ENCODE measurements around the gene KNL1.

Gene KNL1

DNA sequence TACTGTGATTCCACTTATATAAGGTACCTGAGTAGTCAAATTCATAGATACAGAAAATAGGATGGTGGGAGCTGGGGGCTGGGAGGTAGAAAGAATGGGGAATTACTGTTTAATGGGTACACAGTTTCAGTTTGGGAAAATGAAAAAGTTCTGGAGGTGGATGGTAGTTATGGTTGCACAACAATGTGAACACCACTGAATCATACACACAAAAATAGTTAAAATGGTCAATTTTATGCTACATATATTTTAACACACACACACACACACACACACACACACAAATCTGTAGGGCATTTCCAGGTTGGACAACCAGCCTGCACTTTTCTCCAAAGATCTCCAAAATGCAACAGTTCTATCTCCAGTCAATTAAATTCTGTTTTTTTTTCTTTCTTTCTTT, 30.6 kb upstream of the KNL1 start:
- H3F3A ChIP-seq (ENCODE audit: insufficient read depth, low read length) = no peaks in the 10 kb centered on the region
- peaks cover 35% of the 10 kb centered on the region for H3K4me1 ChIP-seq (ENCODE audit: insufficient read depth, low read length, severe bottlenecking)
- no peaks in the 10 kb centered on the region for H3K9me2 ChIP-seq (ENCODE audit: low read depth, low read length)
- H3K79me2 ChIP-seq (ENCODE audit: insufficient read depth, low read length) = no peaks in the 10 kb centered on the region
- H3K4me2 ChIP-seq (ENCODE audit: low read length) = peak overlapping the region; percentile 86; the same call in 1 of the 2 replicates
- peaks cover 20% of the 10 kb centered on the region; the same call in 1 of the 2 replicates for H3K36me3 ChIP-seq (ENCODE audit: insufficient read depth, low read length)
- H4K20me1 ChIP-seq (ENCODE audit: insufficient read depth, low read length) = no peaks in the 10 kb centered on the region
- no peaks in the 10 kb centered on the region for H3K27me3 ChIP-seq (ENCODE audit: insufficient read depth, low read length)
- no peak for TF ChIP-seq EZH2 (IDR thresholded peaks at IDR 0.05; ENCODE audit: borderline replicate concordance, low read length)
- TF ChIP-seq, protein P1, sequence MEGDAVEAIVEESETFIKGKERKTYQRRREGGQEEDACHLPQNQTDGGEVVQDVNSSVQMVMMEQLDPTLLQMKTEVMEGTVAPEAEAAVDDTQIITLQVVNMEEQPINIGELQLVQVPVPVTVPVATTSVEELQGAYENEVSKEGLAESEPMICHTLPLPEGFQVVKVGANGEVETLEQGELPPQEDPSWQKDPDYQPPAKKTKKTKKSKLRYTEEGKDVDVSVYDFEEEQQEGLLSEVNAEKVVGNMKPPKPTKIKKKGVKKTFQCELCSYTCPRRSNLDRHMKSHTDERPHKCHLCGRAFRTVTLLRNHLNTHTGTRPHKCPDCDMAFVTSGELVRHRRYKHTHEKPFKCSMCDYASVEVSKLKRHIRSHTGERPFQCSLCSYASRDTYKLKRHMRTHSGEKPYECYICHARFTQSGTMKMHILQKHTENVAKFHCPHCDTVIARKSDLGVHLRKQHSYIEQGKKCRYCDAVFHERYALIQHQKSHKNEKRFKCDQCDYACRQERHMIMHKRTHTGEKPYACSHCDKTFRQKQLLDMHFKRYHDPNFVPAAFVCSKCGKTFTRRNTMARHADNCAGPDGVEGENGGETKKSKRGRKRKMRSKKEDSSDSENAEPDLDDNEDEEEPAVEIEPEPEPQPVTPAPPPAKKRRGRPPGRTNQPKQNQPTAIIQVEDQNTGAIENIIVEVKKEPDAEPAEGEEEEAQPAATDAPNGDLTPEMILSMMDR (IDR thresholded peaks at IDR 0.05; ENCODE audit: low read length) = no peak
- H2AFZ ChIP-seq (ENCODE audit: low read length) = no peak overlapping the region
- H3K27ac ChIP-seq (ENCODE audit: low read depth, low read length, poor library complexity, severe bottlenecking) = no peak overlapping the region
- no peak overlapping the region for H3K9ac ChIP-seq (ENCODE audit: low read length)
- no peaks in the 10 kb centered on the region for H3K9me3 ChIP-seq (ENCODE audit: low read length)
- H3K4me3 ChIP-seq (ENCODE audit: low read depth, low read length, poor library complexity, severe bottlenecking) = no peak overlapping the region

DNA sequence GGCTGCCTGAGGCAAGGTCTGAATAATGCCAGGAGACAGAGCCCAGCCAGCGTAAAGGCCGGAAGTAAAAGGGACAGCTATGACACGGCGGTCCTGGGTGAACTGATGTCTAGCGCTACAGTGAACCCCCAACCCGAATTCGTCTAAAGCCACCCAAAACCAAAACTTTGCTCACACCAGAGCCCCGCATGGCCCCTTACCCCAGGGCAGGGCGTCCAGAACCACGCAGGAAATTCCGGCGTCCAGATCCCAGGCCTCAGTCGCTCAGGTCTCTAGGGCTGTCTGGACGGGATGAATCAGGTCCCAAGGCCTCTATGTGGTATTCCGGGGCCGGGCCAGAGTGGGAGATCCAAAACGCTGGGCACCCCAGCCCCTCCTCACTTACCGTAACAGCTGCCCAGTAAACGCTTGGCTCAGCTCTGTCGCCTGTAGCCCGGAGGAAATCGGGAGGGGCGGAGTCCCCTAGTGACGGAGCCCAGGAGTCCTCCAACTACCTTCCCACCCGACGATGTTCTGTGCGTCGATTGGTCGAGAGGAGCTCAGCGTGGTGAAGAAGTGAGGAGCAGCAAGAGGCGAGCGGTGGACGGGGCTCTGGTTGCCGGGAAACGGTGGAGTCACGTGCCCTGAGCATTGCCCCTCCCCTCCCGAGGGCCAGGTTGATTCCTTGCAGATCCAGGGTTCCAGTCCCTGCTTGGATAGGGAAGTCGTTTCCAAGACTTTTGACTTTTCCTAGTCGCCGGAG, 29.3 kb upstream of the KNL1 start, which contains the start of gene CCDC32:
TSS of gene CCDC32 (minus strand) at position 452 of the 742 bp plus-strand sequence. CDS start 2,027 bp downstream, outside the sequence.
- peaks cover 1% of the 10 kb centered on the region for H3K79me2 ChIP-seq (ENCODE audit: insufficient read depth, low read length)
- H3K9me3 ChIP-seq (ENCODE audit: low read length) = no peaks in the 10 kb centered on the region
- H3K27ac ChIP-seq (ENCODE audit: low read depth, low read length, poor library complexity, severe bottlenecking) = peak within 1 kb of the TSS; percentile 31
- H3K4me3 ChIP-seq (ENCODE audit: low read depth, low read length, poor library complexity, severe bottlenecking) = peak within 1 kb of the TSS; percentile 86
- H4K20me1 ChIP-seq (ENCODE audit: insufficient read depth, low read length) = no peaks in the 10 kb centered on the region
- no peaks in the 10 kb centered on the region for H3K9me2 ChIP-seq (ENCODE audit: low read depth, low read length)
- peaks cover 40% of the 10 kb centered on the region for H3K4me1 ChIP-seq (ENCODE audit: insufficient read depth, low read length, severe bottlenecking)
- peaks cover 20% of the 10 kb centered on the region; the same call in 1 of the 2 replicates for H3K36me3 ChIP-seq (ENCODE audit: insufficient read depth, low read length)
- no peaks in the 10 kb centered on the region for H3K27me3 ChIP-seq (ENCODE audit: insufficient read depth, low read length)
- peak within 1 kb of the TSS; percentile 81 for H3K9ac ChIP-seq (ENCODE audit: low read length)
- peak within 1 kb of the TSS; percentile 86 for H3K4me2 ChIP-seq (ENCODE audit: low read length)
- no peak for TF ChIP-seq EZH2 (IDR thresholded peaks at IDR 0.05; ENCODE audit: borderline replicate concordance, low read length)
- TF ChIP-seq, protein P1 (IDR thresholded peaks at IDR 0.05; ENCODE audit: low read length) = no peak
- peak within 1 kb of the TSS; percentile 83; the same call in 1 of the 2 replicates for H2AFZ ChIP-seq (ENCODE audit: low read length)
- no peaks in the 10 kb centered on the region for H3F3A ChIP-seq (ENCODE audit: insufficient read depth, low read length)

DNA sequence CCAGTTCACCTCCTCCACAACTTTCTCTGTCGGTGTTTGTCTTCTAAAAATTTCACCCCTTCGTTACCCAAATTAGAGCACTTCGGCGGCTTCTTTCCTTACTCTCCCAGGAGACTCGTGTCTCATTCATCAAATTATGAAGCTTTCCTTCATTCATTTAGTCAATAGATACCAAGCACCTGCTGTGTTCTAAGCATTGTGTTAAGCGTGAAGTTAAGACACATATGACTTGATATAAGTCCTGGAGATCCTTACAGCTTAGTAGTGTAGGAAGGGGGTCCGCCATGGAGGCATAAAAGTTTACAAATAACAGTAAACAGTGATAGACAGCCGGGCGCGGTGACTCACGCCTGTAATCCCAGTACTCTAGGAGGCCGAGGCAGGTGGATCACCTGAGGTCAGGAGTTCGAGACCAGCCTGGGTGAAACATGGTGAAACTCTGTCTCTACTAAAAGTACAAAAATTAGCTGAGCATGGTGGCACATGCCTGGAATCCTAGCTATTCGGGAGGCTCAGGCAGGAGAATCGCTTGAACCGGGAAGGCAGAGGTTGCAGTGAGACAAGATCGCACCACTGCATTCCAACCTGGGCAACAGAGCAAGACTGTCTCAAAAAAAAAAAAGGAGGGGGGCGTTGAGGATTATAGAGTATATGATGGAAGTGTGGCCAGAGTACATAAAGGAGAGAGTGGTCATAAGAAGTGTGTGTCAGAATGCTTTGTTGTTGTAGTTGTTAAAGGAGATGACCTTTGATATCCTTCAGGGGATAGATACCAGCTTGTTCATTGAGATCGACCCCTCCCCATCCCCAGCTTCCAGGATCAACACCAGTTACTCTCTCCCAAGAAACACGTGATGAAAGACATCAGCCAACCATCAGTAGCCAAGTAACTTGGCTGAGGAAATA, 28.5 kb upstream of the KNL1 start:
- TF ChIP-seq EZH2 (IDR thresholded peaks at IDR 0.05; ENCODE audit: borderline replicate concordance, low read length) = no peak
- TF ChIP-seq, protein P1 (IDR thresholded peaks at IDR 0.05; ENCODE audit: low read length) = no peak
- H3F3A ChIP-seq (ENCODE audit: insufficient read depth, low read length) = no peaks in the 10 kb centered on the region
- peak overlapping the region; percentile 59; the same call in 1 of the 2 replicates for H3K9ac ChIP-seq (ENCODE audit: low read length)
- H4K20me1 ChIP-seq (ENCODE audit: insufficient read depth, low read length) = no peaks in the 10 kb centered on the region
- peak overlapping the region; percentile 83; the same call in 1 of the 2 replicates for H2AFZ ChIP-seq (ENCODE audit: low read length)
- no peaks in the 10 kb centered on the region for H3K9me3 ChIP-seq (ENCODE audit: low read length)
- H3K4me2 ChIP-seq (ENCODE audit: low read length) = peak overlapping the region; percentile 86
- peak overlapping the region; percentile 86 for H3K4me3 ChIP-seq (ENCODE audit: low read depth, low read length, poor library complexity, severe bottlenecking)
- H3K36me3 ChIP-seq (ENCODE audit: insufficient read depth, low read length) = peaks cover 15% of the 10 kb centered on the region; the same call in 1 of the 2 replicates
- peaks cover 49% of the 10 kb centered on the region for H3K4me1 ChIP-seq (ENCODE audit: insufficient read depth, low read length, severe bottlenecking)
- no peak overlapping the region for H3K27ac ChIP-seq (ENCODE audit: low read depth, low read length, poor library complexity, severe bottlenecking)
- H3K79me2 ChIP-seq (ENCODE audit: insufficient read depth, low read length) = peaks cover 9% of the 10 kb centered on the region
- H3K27me3 ChIP-seq (ENCODE audit: insufficient read depth, low read length) = no peaks in the 10 kb centered on the region
- H3K9me2 ChIP-seq (ENCODE audit: low read depth, low read length) = no peaks in the 10 kb centered on the region
